ENCODE results near the gene GAB3. TPM values are rescaled to one million over a fixed set of nuclear protein-coding genes. Genes with fewer than 3 reads are reported as not detected.

Gene GAB3
- total RNA-seq, 1 donor from 2014 or later, result 0.67 TPM

DNA sequence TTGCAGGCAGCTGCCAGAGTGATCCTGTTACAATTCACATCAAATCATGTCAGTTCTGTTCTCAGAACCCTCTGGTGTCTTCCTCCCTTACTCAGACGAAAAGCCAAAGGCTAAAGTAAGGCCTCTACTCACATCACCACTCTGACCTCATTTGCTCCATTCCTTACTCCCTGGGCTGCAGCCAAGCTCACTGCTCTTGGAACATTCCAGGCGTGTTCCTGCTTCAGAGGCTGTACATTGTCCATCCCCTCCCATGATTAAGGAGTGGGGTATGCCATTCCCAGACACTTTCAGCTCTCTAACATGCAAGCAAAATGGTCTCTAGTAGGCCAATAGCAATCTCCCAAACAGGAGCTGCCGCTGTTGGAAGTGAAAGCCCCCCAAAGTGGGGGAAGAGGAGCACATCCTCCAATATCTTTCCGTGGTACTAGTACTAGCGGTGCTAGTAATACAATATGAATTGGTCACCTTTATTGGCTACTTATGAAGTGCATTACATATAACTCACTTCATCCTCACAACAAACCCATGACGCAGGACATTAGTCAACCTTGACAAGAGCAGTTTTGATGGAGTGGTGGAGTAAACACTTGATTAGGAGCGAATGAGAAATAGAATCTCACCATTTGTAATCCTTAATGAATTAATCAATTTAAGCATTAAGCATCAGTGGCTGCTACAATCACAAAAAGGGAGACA, 15.0 kb downstream of the GAB3 start:
- peaks cover 26% of the 10 kb centered on the region for H3K9me3 Mint-ChIP-seq
- H3K4me1 Mint-ChIP-seq, result peaks cover 6% of the 10 kb centered on the region
- H3K4me3 Mint-ChIP-seq, result no peak overlapping the region
- no peak for DNase-seq (ENCODE audit: low spot score in 2 of 2, unreplicated experiment in 2 of 2)
- H3K27ac Mint-ChIP-seq, result peak overlapping the region; percentile 23
- TF ChIP-seq, protein P1, sequence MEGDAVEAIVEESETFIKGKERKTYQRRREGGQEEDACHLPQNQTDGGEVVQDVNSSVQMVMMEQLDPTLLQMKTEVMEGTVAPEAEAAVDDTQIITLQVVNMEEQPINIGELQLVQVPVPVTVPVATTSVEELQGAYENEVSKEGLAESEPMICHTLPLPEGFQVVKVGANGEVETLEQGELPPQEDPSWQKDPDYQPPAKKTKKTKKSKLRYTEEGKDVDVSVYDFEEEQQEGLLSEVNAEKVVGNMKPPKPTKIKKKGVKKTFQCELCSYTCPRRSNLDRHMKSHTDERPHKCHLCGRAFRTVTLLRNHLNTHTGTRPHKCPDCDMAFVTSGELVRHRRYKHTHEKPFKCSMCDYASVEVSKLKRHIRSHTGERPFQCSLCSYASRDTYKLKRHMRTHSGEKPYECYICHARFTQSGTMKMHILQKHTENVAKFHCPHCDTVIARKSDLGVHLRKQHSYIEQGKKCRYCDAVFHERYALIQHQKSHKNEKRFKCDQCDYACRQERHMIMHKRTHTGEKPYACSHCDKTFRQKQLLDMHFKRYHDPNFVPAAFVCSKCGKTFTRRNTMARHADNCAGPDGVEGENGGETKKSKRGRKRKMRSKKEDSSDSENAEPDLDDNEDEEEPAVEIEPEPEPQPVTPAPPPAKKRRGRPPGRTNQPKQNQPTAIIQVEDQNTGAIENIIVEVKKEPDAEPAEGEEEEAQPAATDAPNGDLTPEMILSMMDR (IDR thresholded peaks at IDR 0.05; ENCODE audit: unreplicated experiment), result no peak
- H3K27me3 Mint-ChIP-seq (ENCODE audit: low read depth), result peaks cover 7% of the 10 kb centered on the region
- no peaks in the 10 kb centered on the region for H3K36me3 Mint-ChIP-seq

DNA sequence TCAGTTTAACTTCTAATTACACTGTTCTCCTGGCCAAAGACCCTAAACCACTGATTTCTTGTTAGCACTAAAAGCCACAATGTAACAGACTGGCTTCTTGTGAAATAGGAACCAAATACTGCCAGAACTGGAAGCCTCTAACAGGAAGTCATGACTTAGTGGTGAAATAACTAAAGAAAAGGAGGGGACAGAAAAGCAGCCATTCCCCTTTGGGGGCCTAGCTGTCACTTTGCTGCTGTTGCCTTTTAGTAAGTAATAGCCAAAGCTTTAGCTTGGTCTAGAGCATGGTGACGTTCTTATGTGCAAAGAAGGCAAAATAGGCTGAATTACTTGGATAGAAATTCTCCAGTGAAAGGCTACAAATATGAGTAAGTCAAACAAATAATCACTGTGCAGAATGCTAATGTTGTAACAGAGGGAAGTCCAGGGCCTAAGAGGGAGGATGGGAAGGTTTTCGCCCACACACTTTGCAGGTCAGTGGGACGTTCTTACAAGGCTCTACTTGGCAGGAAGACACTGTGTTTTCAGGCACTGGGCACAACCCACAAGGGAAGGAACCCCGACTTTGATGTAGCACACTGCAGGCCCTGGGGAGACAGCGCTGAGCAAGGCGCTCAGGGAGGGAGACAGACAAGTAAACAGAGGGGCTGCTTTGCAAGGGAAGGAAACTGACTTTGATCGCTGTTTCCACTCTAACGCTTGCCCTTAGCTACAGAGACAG, 16.7 kb downstream of the GAB3 start:
- Mint-ChIP-seq H3K27me3 (ENCODE audit: low read depth) (peaks cover 5% of the 10 kb centered on the region), H3K4me3 (no peak overlapping the region), H3K36me3 (no peaks in the 10 kb centered on the region), H3K27ac (peak overlapping the region; percentile 70), H3K9me3 (peaks cover 24% of the 10 kb centered on the region), H3K4me1 (peaks cover 10% of the 10 kb centered on the region)
- TF ChIP-seq, protein P1 (IDR thresholded peaks at IDR 0.05; ENCODE audit: unreplicated experiment), result no peak
- DNase-seq (ENCODE audit: low spot score in 2 of 2, unreplicated experiment in 2 of 2), result no peak

DNA sequence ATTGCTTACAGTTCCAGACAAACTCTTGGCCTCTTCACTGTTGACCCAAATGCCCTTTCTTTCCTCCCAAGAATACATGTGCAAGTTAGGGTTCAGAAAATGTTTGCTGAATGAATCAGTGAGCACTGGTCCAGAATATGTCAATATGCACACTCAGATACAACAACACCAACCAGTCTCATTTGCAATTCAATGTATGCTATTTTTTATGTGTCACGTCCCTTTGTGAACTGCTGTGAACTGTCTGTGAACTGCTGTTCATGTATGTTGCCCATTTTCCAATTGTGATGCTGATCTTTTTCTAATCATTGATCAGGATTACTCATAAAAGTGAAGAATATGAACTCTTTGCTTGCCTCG, 17.8 kb downstream of the GAB3 start:
- TF ChIP-seq, protein P1 (IDR thresholded peaks at IDR 0.05; ENCODE audit: unreplicated experiment), result no peak
- no peak overlapping the region for H3K27ac Mint-ChIP-seq
- peaks cover 18% of the 10 kb centered on the region for H3K9me3 Mint-ChIP-seq
- H3K27me3 Mint-ChIP-seq (ENCODE audit: low read depth), result no peaks in the 10 kb centered on the region
- peaks cover 10% of the 10 kb centered on the region for H3K4me1 Mint-ChIP-seq
- no peak for DNase-seq (ENCODE audit: low spot score in 2 of 2, unreplicated experiment in 2 of 2)
- H3K36me3 Mint-ChIP-seq, result no peaks in the 10 kb centered on the region
- no peak overlapping the region for H3K4me3 Mint-ChIP-seq

DNA sequence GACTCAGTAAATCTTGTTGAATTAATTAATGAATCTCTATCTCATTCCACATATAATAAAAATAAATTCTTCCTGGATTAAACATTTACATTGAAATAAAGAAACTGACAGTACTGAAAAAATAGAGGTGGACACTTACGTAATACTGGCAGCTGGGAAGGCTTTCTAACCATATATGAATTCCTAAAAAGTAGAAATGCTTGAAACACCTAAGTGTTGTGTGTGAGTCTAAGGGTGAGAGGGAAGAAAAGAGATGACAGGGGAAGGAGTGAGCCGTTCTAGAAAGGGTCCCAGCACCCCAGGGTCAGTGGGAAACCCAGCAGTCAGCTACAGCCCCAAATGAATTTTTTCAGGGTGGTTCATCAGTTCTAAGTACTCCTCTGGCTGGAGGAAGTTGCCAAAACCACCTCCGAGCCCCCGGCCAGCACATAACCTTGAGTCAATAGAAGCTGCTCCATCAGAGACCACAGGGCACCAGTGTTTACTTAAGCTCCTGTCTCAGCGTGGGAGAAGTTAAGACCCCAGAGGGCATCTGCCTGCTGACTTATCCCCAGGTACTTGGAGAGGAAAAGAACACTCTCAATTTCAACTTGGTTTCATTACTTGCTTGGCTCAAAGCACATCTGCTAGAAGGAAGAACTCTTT, 18.3 kb downstream of the GAB3 start:
- H3K4me1 Mint-ChIP-seq, result peaks cover 10% of the 10 kb centered on the region
- TF ChIP-seq, protein P1 (IDR thresholded peaks at IDR 0.05; ENCODE audit: unreplicated experiment), result no peak
- no peaks in the 10 kb centered on the region for H3K36me3 Mint-ChIP-seq
- no peaks in the 10 kb centered on the region for H3K27me3 Mint-ChIP-seq (ENCODE audit: low read depth)
- peaks cover 18% of the 10 kb centered on the region for H3K9me3 Mint-ChIP-seq
- H3K4me3 Mint-ChIP-seq, result no peak overlapping the region
- no peak overlapping the region for H3K27ac Mint-ChIP-seq
- no peak for DNase-seq (ENCODE audit: low spot score in 2 of 2, unreplicated experiment in 2 of 2)

DNA sequence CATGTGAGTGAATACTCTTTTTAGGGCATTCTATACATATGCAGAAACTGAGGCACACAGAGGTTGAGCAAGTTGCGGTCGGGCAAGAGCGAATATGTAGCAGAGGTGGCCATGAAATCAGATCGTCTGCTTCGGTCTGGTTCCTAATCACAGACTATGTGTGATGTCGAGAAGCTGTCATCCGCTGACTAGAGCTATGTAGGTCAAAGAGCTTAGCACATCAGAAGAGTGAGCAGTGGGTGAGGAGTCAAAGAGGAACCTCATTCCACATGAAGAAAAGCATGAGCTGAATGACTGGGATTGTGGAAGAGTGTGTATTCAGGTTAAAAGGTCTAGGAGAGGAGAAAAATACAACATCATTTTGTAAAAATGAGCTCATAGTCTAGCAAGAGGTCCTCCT, 19.0 kb downstream of the GAB3 start:
- no peak overlapping the region for H3K4me3 Mint-ChIP-seq
- DNase-seq (ENCODE audit: low spot score in 2 of 2, unreplicated experiment in 2 of 2), result no peak
- no peaks in the 10 kb centered on the region for H3K36me3 Mint-ChIP-seq
- H3K27ac Mint-ChIP-seq, result no peak overlapping the region
- H3K27me3 Mint-ChIP-seq (ENCODE audit: low read depth), result peaks cover 2% of the 10 kb centered on the region
- TF ChIP-seq, protein P1 (IDR thresholded peaks at IDR 0.05; ENCODE audit: unreplicated experiment), result no peak
- H3K9me3 Mint-ChIP-seq, result peaks cover 17% of the 10 kb centered on the region
- H3K4me1 Mint-ChIP-seq, result peaks cover 10% of the 10 kb centered on the region

Data from mesothelial cell of epicardium (in vitro differentiated cells).